OCI-LY1 (cell line): ENCODE measurements around the gene SH3RF1.

Experiments used
- H2AFZ ChIP-seq: fragments of 200-600 bp; sonication (generic), shearing (Covaris generic); 2 replicates; pipeline ENCODE4 v1.6.0; 2014; ENCODE audit warnings: antibody characterized with exemption, mild to moderate bottlenecking, low read length
- H3F3A ChIP-seq: fragments of 200-600 bp; sonication (generic), shearing (Covaris generic); 2 replicates; pipeline ENCODE4 v1.6.0; 2014; ENCODE audit warnings: mild to moderate bottlenecking, antibody characterized with exemption, low read length, moderate library complexity; ENCODE audit not compliant: insufficient read depth
- H3K27ac ChIP-seq: fragments of 200-600 bp; sonication (generic); 2 replicates; pipeline ENCODE4 v1.5.1; 2014; ENCODE audit warnings: low read length, mixed run types, mild to moderate bottlenecking, low read depth; ENCODE audit not compliant: poor library complexity, severe bottlenecking
- H3K27me3 ChIP-seq: fragments of 200-600 bp; sonication (generic); 2 replicates; pipeline ENCODE4 v1.6.0; 2014; ENCODE audit warnings: antibody characterized with exemption, mild to moderate bottlenecking, low read length, moderate library complexity; ENCODE audit not compliant: insufficient read depth
- H3K36me3 ChIP-seq: fragments of 200-600 bp; sonication (generic); 2 replicates; pipeline ENCODE4 v1.6.1; 2014; ENCODE audit warnings: mild to moderate bottlenecking, antibody characterized with exemption, low read length, moderate library complexity, mixed read lengths; ENCODE audit not compliant: insufficient read depth
- H3K4me1 ChIP-seq: fragments of 200-600 bp; sonication (generic); 2 replicates; pipeline ENCODE4 v1.5.1; 2014; ENCODE audit warnings: mild to moderate bottlenecking, low read length, moderate library complexity; ENCODE audit not compliant: insufficient read depth, severe bottlenecking
- H3K4me2 ChIP-seq: fragments of 200-600 bp; sonication (generic), shearing (Covaris generic); 2 replicates; pipeline ENCODE4 v1.6.1; 2014; ENCODE audit warnings: low read length
- H3K4me3 ChIP-seq: fragments of 200-600 bp; sonication (generic); 2 replicates; pipeline ENCODE4 v1.5.1; 2014; ENCODE audit warnings: low read length, low read depth, mild to moderate bottlenecking, mixed read lengths; ENCODE audit not compliant: poor library complexity, severe bottlenecking
- H3K79me2 ChIP-seq: fragments of 200-600 bp; shearing (Covaris generic); 2 replicates; pipeline ENCODE4 v1.6.1; 2016; ENCODE audit warnings: mixed run types, low read length, mixed read lengths; ENCODE audit not compliant: insufficient read depth
- H3K9ac ChIP-seq: fragments of 200-600 bp; sonication (generic), shearing (Covaris generic); 2 replicates; pipeline ENCODE4 v1.6.1; 2014; ENCODE audit warnings: mild to moderate bottlenecking, low read length, mixed read lengths
- H3K9me2 ChIP-seq: fragments of 200-600 bp; sonication (generic), shearing (Covaris generic); 2 replicates; pipeline ENCODE4 v1.6.1; 2014; ENCODE audit warnings: low read depth, mild to moderate bottlenecking, low read length, mixed read lengths
- H3K9me3 ChIP-seq: fragments of 200-600 bp; shearing (Covaris generic); 2 replicates; pipeline ENCODE4 v1.6.1; 2014; ENCODE audit warnings: low read length, mixed read lengths
- H4K20me1 ChIP-seq: fragments of 200-600 bp; sonication (generic), shearing (Covaris generic); 2 replicates; pipeline ENCODE4 v1.6.0; 2016; ENCODE audit warnings: mild to moderate bottlenecking, low read length; ENCODE audit not compliant: insufficient read depth
- EZH2 ChIP-seq: fragments of 200-600 bp; sonication (generic), shearing (Covaris generic); IDR thresholded peaks from 2 replicates; pipeline ENCODE4 v1.8.0; 2017; ENCODE audit warnings: borderline replicate concordance, mixed run types, mild to moderate bottlenecking, antibody characterized with exemption, low read length, moderate library complexity, mixed read lengths
- TF ChIP-seq, protein P1 (sequence below): fragments of 200-600 bp; sonication (generic), shearing (Covaris generic); IDR thresholded peaks from 2 replicates; pipeline ENCODE4 v1.5.1; 2017; ENCODE audit warnings: mild to moderate bottlenecking, antibody characterized with exemption, low read length, moderate library complexity, mixed read lengths

SH3RF1 gene

DNA sequence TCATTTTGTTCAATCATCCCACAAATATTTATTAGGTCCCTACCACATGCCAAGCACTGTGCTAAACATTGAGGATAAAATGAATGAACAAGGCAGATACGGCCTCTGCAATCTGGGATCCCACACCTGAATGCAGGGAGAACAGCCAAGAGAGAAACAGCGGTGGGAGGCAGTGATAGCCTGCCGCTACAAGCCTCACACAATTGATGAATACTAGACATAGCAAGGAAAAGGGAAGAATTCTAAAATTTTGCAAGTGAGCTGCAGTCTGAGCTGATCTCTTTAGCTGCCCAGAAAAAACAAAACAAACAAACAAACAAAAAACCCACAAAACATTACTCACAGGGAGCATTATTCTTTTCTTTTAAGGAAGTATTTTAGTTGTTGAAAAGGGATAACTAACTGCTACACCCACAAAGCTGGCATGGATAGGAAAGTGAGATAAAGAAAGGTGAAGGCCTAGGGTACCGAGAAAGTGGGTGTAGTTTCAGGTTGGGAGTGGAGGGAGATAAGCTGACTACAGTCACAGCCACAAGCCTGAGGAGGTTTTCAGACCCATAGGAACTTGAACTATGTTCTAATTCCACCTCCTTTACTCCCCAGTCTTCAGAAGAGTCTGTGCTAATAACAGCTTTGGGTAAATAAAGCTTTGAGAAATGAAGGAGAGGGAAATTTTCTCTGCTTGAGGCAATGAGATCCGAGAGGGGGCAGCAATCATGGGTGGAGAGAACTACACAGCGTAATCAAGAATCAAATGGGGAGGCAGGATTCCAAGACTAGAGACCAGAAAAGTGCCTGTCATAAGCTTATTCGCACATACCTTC is 85.4 kb downstream of the SH3RF1 start:
- Histone ChIP-seq H3K36me3 (no peaks in the 10 kb centered on the region), H3K9ac (no peak overlapping the region), H3K27ac (no peak overlapping the region), H3K4me1 (no peaks in the 10 kb centered on the region), H2AFZ (no peak overlapping the region), H3K4me3 (no peak overlapping the region), H3K4me2 (no peak overlapping the region), H3K9me2 (no peaks in the 10 kb centered on the region), H3K9me3 (no peaks in the 10 kb centered on the region), H3K79me2 (no peaks in the 10 kb centered on the region), H3K27me3 (no peaks in the 10 kb centered on the region), H3F3A (no peaks in the 10 kb centered on the region), H4K20me1 (no peaks in the 10 kb centered on the region)
- TF ChIP-seq EZH2, result no peak
- TF ChIP-seq, protein P1, sequence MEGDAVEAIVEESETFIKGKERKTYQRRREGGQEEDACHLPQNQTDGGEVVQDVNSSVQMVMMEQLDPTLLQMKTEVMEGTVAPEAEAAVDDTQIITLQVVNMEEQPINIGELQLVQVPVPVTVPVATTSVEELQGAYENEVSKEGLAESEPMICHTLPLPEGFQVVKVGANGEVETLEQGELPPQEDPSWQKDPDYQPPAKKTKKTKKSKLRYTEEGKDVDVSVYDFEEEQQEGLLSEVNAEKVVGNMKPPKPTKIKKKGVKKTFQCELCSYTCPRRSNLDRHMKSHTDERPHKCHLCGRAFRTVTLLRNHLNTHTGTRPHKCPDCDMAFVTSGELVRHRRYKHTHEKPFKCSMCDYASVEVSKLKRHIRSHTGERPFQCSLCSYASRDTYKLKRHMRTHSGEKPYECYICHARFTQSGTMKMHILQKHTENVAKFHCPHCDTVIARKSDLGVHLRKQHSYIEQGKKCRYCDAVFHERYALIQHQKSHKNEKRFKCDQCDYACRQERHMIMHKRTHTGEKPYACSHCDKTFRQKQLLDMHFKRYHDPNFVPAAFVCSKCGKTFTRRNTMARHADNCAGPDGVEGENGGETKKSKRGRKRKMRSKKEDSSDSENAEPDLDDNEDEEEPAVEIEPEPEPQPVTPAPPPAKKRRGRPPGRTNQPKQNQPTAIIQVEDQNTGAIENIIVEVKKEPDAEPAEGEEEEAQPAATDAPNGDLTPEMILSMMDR, result no peak; the same call in 1 of the 2 replicates

DNA sequence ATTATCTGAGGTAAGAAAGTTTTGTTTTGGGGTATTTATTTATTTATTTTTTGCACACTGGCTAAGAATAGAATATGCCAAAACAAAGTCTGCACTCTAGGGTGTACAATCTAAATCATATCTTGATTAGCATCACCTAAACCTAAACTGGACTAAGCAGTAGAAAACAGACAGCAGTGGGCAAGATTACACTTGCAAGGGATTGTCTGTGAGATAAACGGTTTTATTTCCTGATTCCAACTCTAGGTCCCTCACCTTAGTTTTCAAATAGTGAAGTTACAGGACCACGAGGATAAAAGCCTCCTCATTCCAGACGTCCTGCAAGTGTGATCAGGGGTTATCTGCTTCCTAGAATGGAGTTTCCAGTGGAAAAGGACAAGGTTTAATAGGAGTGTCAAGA is 86.1 kb downstream of the SH3RF1 start:
- no peaks in the 10 kb centered on the region for H3F3A ChIP-seq
- H3K27ac ChIP-seq, result no peak overlapping the region
- TF ChIP-seq, protein P1, result no peak
- no peak for TF ChIP-seq EZH2
- no peaks in the 10 kb centered on the region for H3K27me3 ChIP-seq
- no peaks in the 10 kb centered on the region for H3K4me1 ChIP-seq
- no peak overlapping the region for H2AFZ ChIP-seq
- H4K20me1 ChIP-seq, result no peaks in the 10 kb centered on the region
- no peaks in the 10 kb centered on the region for H3K79me2 ChIP-seq
- H3K9ac ChIP-seq, result no peak overlapping the region
- H3K4me3 ChIP-seq, result no peak overlapping the region
- H3K9me3 ChIP-seq, result no peaks in the 10 kb centered on the region
- H3K4me2 ChIP-seq, result no peak overlapping the region
- no peaks in the 10 kb centered on the region for H3K9me2 ChIP-seq
- no peaks in the 10 kb centered on the region for H3K36me3 ChIP-seq

DNA sequence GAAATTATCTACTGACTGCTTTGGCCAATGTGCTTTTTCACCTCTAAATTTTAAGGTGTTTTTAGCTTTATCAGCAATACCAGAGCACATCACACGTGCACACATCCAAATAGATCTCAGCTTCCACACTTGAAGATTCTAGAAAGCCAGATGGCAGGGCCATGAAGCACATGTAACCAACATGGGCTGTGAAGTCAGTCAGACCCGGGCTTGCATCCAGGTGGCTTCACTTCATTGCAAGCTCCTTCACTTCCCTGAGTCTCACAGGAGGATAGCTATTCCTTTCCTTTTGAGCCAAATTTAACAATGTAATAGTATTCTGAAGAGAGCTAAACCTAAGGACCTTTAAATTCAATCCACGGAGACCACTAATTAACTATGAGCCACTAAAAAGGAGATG is 86.5 kb downstream of the SH3RF1 start:
- Histone ChIP-seq H3K36me3 (no peaks in the 10 kb centered on the region), H3K9ac (no peak overlapping the region), H3K27me3 (no peaks in the 10 kb centered on the region), H4K20me1 (no peaks in the 10 kb centered on the region), H3K4me1 (no peaks in the 10 kb centered on the region), H3K9me3 (no peaks in the 10 kb centered on the region), H3K27ac (no peak overlapping the region), H2AFZ (no peak overlapping the region), H3K9me2 (no peaks in the 10 kb centered on the region), H3F3A (no peaks in the 10 kb centered on the region), H3K79me2 (no peaks in the 10 kb centered on the region), H3K4me2 (no peak overlapping the region), H3K4me3 (no peak overlapping the region)
- no peak for TF ChIP-seq EZH2
- TF ChIP-seq, protein P1, result no peak
